Esophagus muscularis mucosa (tissue), 4 donors: ENCODE results near the gene PRSS16. TPM values are rescaled to one million over a fixed set of nuclear protein-coding genes. Genes with fewer than 3 reads are reported as not detected.

ENCODE experiments used
- DNase-seq: peaks from one replicate; pipeline ENCODE4 v3.0.0-alpha.2; 2017; ENCODE audit errors: extremely low spot score
- H3K27ac ChIP-seq, 4 donors: fragments of 200-600 bp; sonication (generic); replicated peaks in 1 of 4; 1 replicate in 3 of 4; 2 replicates in 1 of 4; pipeline ENCODE4 v1.5.1; 2016 to 2019; ENCODE audit warnings: mild to moderate bottlenecking in 1 of 4
- H3K27me3 ChIP-seq, 4 donors: fragments of 200-600 bp; sonication (generic); one replicate each; pipeline versions ENCODE4 v1.5.1 to v1.6.0; 2016 to 2019
- H3K36me3 ChIP-seq, 4 donors: fragments of 200-600 bp; sonication (generic); one replicate each; pipeline ENCODE4 v1.5.1; 2016 to 2019
- H3K4me1 ChIP-seq, 4 donors: fragments of 200-600 bp; sonication (generic); one replicate each; pipeline ENCODE4 v1.5.1; 2016 to 2019
- H3K4me3 ChIP-seq, 4 donors: fragments of 200-600 bp; sonication (generic); 1 replicate in 2 of 4; 2 replicates in 2 of 4; pipeline ENCODE4 v1.5.1; 2016 to 2019; ENCODE audit warnings: mild to moderate bottlenecking in 4 of 4, moderate library complexity in 1 of 4
- H3K9me3 ChIP-seq, 4 donors: fragments of 200-600 bp; sonication (generic); 1 replicate in 3 of 4; 2 replicates in 1 of 4; pipeline ENCODE4 v1.5.1; 2016 to 2019
- EP300 ChIP-seq: sonication (generic); formaldehyde crosslinking; IDR thresholded peaks from one replicate; pipeline ENCODE4 v1.6.1; 2017; ENCODE audit warnings: antibody characterized with exemption
- POLR2A ChIP-seq: fragments of 450-650 bp; IDR thresholded peaks from one replicate; pipeline ENCODE4 v1.6.1; 2017; ENCODE audit warnings: antibody characterized with exemption, moderate library complexity, mild to moderate bottlenecking, low read depth
- POLR2AphosphoS5 ChIP-seq, 2 donors: sonication (generic); formaldehyde crosslinking; IDR thresholded peaks; one replicate each; pipeline ENCODE4 v1.6.1; 2017; ENCODE audit warnings: antibody characterized with exemption in 2 of 2
- WGBS: methylation state at CpG from one replicate; pipeline ENCODE4 v1.1.5; 2018; 5-methylcytosine and 5-hydroxymethylcytosine counted together
- intact Hi-C: fragments of 100-400 bp; cut with DNase I; formaldehyde crosslinking; loops from one replicate; pipeline ENCODE4 v1.15.1; 2023
- total RNA-seq, 4 donors: library from RNA; depleted of rRNA; stranded (reverse); fragments of >200 nt; gene quantifications; one replicate each; pipeline versions ENCODE4 v1.1.0 to v1.2.1, GENCODE V29; 2016
- TF ChIP-seq, protein P1 (sequence below), 3 experiments: fragments of 200-600 bp in 2 of 3; fragments of 450-650 bp in 1 of 3; sonication (generic) in 2 of 3; IDR thresholded peaks; one replicate each; pipeline ENCODE4 v1.5.1; 2017 to 2019; ENCODE audit warnings: antibody characterized with exemption in 3 of 3, mild to moderate bottlenecking in 2 of 3, moderate library complexity in 1 of 3

Gene PRSS16
- total RNA-seq, 4 donors from 2014 or later: not detected

DNA sequence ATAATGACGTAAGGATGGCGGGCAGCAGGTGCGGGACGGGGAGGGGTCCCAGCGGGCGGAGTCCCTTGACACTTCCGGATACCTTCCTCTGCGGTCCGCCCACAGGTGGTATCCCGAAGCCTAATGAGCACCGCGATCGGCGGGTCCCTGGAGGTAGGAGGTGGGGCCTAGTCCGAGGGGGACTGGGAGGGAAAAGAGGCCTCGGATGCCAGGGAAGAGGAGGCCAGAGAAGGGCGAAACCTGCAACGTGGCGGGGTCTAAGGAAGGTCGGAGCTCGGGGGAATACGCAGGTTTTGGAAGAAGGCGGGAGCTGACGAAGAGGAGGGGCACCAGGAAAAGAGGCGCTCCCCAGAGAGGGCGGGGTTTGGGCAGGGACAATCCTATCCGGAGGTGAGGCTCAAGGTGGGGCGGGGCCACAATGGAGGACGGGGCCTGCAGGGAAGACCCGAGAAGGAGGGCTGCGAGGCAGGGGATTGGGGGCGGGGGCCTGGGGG, 3.7 kb downstream of the PRSS16 start:
- H3K27ac ChIP-seq: no peak overlapping the region
- WGBS: 1% methylated on average over 30 of the region's 32 CpGs
- peak overlapping the region; percentile 45 to 51 (median 49) for H3K4me3 ChIP-seq
- H3K4me1 ChIP-seq: peaks cover 14 to 19% (median 18%) of the 10 kb centered on the region in 4 donors
- no peaks in the 10 kb centered on the region for H3K9me3 ChIP-seq
- TF ChIP-seq EP300: no peak
- TF ChIP-seq, protein P1, sequence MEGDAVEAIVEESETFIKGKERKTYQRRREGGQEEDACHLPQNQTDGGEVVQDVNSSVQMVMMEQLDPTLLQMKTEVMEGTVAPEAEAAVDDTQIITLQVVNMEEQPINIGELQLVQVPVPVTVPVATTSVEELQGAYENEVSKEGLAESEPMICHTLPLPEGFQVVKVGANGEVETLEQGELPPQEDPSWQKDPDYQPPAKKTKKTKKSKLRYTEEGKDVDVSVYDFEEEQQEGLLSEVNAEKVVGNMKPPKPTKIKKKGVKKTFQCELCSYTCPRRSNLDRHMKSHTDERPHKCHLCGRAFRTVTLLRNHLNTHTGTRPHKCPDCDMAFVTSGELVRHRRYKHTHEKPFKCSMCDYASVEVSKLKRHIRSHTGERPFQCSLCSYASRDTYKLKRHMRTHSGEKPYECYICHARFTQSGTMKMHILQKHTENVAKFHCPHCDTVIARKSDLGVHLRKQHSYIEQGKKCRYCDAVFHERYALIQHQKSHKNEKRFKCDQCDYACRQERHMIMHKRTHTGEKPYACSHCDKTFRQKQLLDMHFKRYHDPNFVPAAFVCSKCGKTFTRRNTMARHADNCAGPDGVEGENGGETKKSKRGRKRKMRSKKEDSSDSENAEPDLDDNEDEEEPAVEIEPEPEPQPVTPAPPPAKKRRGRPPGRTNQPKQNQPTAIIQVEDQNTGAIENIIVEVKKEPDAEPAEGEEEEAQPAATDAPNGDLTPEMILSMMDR (IDR thresholded peaks at IDR 0.05): no peak
- DNase-seq: no peak
- no peaks in the 10 kb centered on the region for H3K36me3 ChIP-seq
- intact Hi-C loops: no loop called here
- peaks cover 0 to 95% (median 28%) of the 10 kb centered on the region in 4 donors for H3K27me3 ChIP-seq

DNA sequence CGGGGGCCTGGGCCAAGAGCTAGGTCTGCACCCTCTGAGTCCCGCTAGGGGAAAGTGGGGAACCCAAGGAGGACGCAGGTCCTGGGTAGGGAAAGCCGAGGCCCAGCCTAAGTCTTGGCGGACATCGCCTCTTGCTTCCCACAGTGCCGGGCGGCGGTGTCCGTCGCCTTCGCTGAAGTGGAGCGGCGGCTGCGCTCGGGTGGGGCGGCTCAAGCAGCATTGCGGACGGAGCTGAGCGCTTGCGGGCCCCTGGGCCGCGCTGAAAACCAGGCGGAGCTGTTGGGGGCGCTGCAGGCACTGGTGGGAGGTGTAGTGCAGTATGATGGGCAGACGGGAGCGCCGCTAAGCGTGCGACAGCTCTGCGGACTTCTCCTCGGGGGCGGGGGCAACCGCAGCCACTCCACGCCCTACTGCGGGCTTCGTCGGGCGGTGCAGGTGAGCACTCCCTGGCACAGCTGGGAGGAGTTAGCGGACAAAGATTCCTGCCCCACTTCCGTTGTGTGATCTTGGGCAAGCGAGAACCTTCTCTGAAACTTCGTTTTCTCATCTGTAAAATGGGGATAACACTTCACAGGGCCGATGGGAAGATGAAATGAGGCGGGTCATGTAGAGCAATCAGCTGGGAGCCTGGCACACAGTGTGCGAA, 4.2 kb downstream of the PRSS16 start:
- peak overlapping the region; percentile 45 to 51 (median 49) for H3K4me3 ChIP-seq
- DNase-seq: no peak
- WGBS: 9% methylated on average over 9 of the region's 46 CpGs
- peaks cover 0 to 96% (median 29%) of the 10 kb centered on the region in 4 donors for H3K27me3 ChIP-seq
- no peak for TF ChIP-seq POLR2A
- no peak for TF ChIP-seq EP300
- TF ChIP-seq, protein P1 (IDR thresholded peaks at IDR 0.05): no peak
- TF ChIP-seq POLR2AphosphoS5 (IDR thresholded peaks at IDR 0.05): no peak
- no peaks in the 10 kb centered on the region for H3K9me3 ChIP-seq
- peaks cover 14 to 19% (median 18%) of the 10 kb centered on the region in 4 donors for H3K4me1 ChIP-seq
- H3K27ac ChIP-seq: no peak overlapping the region
- no peaks in the 10 kb centered on the region for H3K36me3 ChIP-seq
- intact Hi-C loops: no loop called here

GRCh38 chr6:27254566-27254965, 7.1 kb downstream of the PRSS16 start:
- TF ChIP-seq POLR2AphosphoS5 (IDR thresholded peaks at IDR 0.05) (no peak), POLR2A (no peak), EP300 (no peak)
- TF ChIP-seq, protein P1 (IDR thresholded peaks at IDR 0.05): no peak
- intact Hi-C loops: no loop called here
- no peaks in the 10 kb centered on the region for H3K36me3 ChIP-seq
- H3K4me1 ChIP-seq: peaks cover 14 to 19% (median 18%) of the 10 kb centered on the region in 4 donors
- 44% methylated on average over 3 of the region's 3 CpGs for WGBS
- DNase-seq: no peak
- H3K9me3 ChIP-seq: no peaks in the 10 kb centered on the region
- peaks cover 0 to 97% (median 30%) of the 10 kb centered on the region in 4 donors for H3K27me3 ChIP-seq
- H3K27ac ChIP-seq: no peak overlapping the region
- H3K4me3 ChIP-seq: no peak overlapping the region

DNA sequence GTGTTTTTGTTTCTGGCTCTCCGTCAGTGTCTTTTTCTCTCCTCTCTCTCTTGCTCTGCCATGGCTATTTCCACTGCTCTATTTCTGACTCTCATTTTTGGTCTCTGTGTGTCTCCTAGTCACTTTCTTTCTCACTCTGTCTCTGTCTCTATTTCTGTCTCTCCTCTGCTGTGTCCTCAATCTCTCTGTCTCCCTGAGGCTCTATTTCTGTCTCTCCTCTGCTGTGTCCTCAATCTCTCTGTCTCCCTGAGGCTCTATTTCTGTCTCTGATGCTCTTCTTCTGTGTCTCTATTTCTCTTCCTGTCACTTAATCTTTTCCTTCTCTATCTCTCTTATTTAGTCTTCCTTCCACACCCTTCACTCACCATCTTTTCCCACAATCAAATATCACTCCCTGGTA, 8.4 kb downstream of the PRSS16 start:
- TF ChIP-seq, protein P1 (IDR thresholded peaks at IDR 0.05): no peak
- no peak for TF ChIP-seq POLR2AphosphoS5 (IDR thresholded peaks at IDR 0.05)
- no peak for TF ChIP-seq POLR2A
- no peak for TF ChIP-seq EP300
- Histone ChIP-seq H3K4me1 (peaks cover 10 to 19% (median 12%) of the 10 kb centered on the region in 4 donors), H3K36me3 (no peaks in the 10 kb centered on the region), H3K27ac (no peak overlapping the region), H3K27me3 (peaks cover 0 to 99% (median 33%) of the 10 kb centered on the region in 4 donors), H3K9me3 (no peaks in the 10 kb centered on the region), H3K4me3 (no peak overlapping the region)
- intact Hi-C loops: no loop called here
- DNase-seq: peak; percentile 45
- 39% methylated on average over 1 of the region's 1 CpG for WGBS

GRCh38 chr6:27260369-27260768, 12.9 kb downstream of the PRSS16 start:
- H3K27me3 ChIP-seq: peaks cover 0 to 89% (median 15%) of the 10 kb centered on the region in 4 donors
- H3K27ac ChIP-seq: no peak overlapping the region
- no peaks in the 10 kb centered on the region for H3K9me3 ChIP-seq
- H3K36me3 ChIP-seq: no peaks in the 10 kb centered on the region
- no peak for TF ChIP-seq EP300
- TF ChIP-seq POLR2A: no peak
- TF ChIP-seq, protein P1 (IDR thresholded peaks at IDR 0.05): no peak
- TF ChIP-seq POLR2AphosphoS5 (IDR thresholded peaks at IDR 0.05): no peak
- H3K4me1 ChIP-seq: peaks cover 0 to 9% (median 0%) of the 10 kb centered on the region in 4 donors
- intact Hi-C loops: no loop called here
- H3K4me3 ChIP-seq: no peak overlapping the region
- DNase-seq: no peak
- 3% methylated on average over 21 of the region's 21 CpGs for WGBS
